ENCODE results near the gene SGSM2. TPM values are rescaled to one million over a fixed set of nuclear protein-coding genes. Genes with fewer than 3 reads are reported as not detected.

Gene SGSM2
- total RNA-seq, 1 experiment from 2014 or later, result 26.5 TPM

DNA sequence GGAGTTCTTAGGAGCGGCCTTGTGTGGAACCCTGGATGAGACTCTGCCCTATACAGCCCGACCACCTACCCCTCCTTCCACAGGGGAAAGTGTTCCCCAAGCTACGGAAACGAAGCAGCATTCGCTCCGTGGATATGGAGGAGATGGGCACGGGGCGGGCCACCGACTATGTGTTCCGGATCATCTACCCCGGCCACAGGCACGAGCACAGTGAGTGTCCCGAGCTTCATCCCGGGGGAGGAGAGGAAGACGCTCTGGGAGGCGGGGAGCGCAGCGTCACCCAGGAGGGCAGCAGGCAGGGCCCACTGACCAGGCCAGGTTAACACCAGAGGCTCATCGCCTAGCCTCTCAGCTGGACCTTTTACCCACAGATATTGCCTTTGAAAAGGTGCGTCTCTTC, 27.8 kb downstream of the SGSM2 start:
- ChIA-PET CTCF (interaction anchor here (0.6 to 1.3 kb wide), 2 partner anchors 42 to 51 kb away, joined by 3 to 4 read pairs; no protein-coding TSS in a partner anchor), POLR2A (interaction anchor here (0.8 kb wide), 1 partner anchor 34 kb away, joined by 4 read pairs; no protein-coding TSS in a partner anchor)
- Mint-ChIP-seq H3K4me1 (ENCODE audit: insufficient read depth, unreplicated experiment) (peaks cover 7% of the 10 kb centered on the region), H3K27me3 (ENCODE audit: insufficient read depth, unreplicated experiment) (no peaks in the 10 kb centered on the region), H3K4me3 (ENCODE audit: unreplicated experiment) (no peak overlapping the region), H3K9me3 (ENCODE audit: unreplicated experiment) (no peaks in the 10 kb centered on the region), H3K36me3 (ENCODE audit: insufficient read depth, unreplicated experiment) (peaks cover 42% of the 10 kb centered on the region), H3K27ac (ENCODE audit: low read depth, unreplicated experiment) (no peak overlapping the region)
- no TSS peak for BruUV-seq (replicated peaks)
- intact Hi-C loops (cut with micrococcal nuclease), result no loop called here
- DNase-seq (ENCODE audit: unreplicated experiment), result no peak
- TF ChIP-seq, protein P1, sequence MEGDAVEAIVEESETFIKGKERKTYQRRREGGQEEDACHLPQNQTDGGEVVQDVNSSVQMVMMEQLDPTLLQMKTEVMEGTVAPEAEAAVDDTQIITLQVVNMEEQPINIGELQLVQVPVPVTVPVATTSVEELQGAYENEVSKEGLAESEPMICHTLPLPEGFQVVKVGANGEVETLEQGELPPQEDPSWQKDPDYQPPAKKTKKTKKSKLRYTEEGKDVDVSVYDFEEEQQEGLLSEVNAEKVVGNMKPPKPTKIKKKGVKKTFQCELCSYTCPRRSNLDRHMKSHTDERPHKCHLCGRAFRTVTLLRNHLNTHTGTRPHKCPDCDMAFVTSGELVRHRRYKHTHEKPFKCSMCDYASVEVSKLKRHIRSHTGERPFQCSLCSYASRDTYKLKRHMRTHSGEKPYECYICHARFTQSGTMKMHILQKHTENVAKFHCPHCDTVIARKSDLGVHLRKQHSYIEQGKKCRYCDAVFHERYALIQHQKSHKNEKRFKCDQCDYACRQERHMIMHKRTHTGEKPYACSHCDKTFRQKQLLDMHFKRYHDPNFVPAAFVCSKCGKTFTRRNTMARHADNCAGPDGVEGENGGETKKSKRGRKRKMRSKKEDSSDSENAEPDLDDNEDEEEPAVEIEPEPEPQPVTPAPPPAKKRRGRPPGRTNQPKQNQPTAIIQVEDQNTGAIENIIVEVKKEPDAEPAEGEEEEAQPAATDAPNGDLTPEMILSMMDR (IDR thresholded peaks at IDR 0.05; ENCODE audit: unreplicated experiment), result no peak

DNA sequence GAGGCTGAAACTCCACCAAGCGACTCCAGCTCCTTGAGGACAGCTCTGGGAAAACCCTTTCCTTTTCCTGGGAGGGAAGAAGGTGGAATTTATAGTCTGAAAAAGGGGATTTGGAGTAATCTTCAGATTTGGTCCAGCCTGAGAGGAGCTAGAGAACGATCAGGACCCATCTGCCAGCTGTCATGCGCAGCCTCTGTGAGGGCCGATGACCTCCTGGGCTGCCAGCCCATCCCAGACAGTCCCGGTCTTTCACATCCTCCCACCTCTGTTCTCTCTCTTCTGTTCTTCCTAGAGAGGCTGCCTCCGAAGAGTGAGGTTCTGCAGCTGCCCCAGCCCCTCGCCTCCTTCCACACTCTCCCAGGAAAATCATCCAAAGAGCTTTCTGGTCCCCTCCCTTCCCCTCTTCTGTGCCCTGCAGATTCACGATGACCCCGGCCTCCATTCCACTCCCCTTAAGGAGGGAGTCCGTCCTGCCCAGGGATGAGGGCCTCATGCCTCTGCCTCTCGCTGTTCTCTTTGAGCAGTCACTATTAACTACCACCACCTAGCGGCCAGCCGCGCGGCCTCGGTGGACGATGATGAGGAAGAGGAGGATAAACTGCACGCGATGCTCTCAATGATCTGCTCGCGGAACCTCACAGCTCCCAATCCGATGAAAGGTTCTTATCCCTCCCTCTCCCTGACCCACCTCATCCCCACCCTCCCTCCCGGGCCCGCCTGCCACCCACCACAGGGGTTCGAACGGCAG, 29.6 kb downstream of the SGSM2 start:
- BruUV-seq (replicated peaks), result no TSS peak
- peaks cover 42% of the 10 kb centered on the region for H3K36me3 Mint-ChIP-seq (ENCODE audit: insufficient read depth, unreplicated experiment)
- ChIA-PET POLR2A (interaction anchor here (1.1 kb wide), 1 partner anchor 49 kb away, joined by 3 read pairs; no protein-coding TSS in a partner anchor), CTCF (interaction anchor here (0.6 to 5.5 kb wide), 4 partner anchors 13 to 49 kb away, joined by 3 to 43 read pairs (median 4); no protein-coding TSS in a partner anchor)
- TF ChIP-seq, protein P1 (IDR thresholded peaks at IDR 0.05; ENCODE audit: unreplicated experiment), result no peak
- H3K9me3 Mint-ChIP-seq (ENCODE audit: unreplicated experiment), result no peaks in the 10 kb centered on the region
- H3K27me3 Mint-ChIP-seq (ENCODE audit: insufficient read depth, unreplicated experiment), result no peaks in the 10 kb centered on the region
- no peak for DNase-seq (ENCODE audit: unreplicated experiment)
- no peak overlapping the region for H3K4me3 Mint-ChIP-seq (ENCODE audit: unreplicated experiment)
- intact Hi-C loops (cut with micrococcal nuclease), result no loop called here
- H3K27ac Mint-ChIP-seq (ENCODE audit: low read depth, unreplicated experiment), result no peak overlapping the region
- no peaks in the 10 kb centered on the region for H3K4me1 Mint-ChIP-seq (ENCODE audit: insufficient read depth, unreplicated experiment)

DNA sequence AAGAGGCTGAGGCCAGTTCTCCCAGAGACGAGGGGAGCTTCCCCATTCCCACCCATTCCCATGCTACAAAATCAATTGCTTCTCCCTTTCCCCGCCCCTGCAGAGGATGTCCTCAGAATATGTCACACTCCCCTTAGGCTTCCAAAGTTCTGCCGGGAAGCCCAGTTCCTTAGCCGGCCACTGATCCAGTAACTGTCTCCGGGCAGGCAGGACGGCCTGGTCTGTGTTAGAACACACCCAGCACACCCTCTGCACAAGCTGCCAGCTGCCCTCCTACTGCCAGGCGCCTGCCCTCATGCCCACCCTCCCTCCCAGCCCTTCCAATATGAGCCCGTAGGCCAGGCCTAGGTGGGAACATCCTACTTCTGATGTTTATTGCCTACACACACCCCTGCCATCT, 31.1 kb downstream of the SGSM2 start:
- POLR2A ChIA-PET, result interaction anchor here (1.1 kb wide), 1 partner anchor 15 kb away, joined by 4 read pairs; no protein-coding TSS in a partner anchor
- no peak for DNase-seq (ENCODE audit: unreplicated experiment)
- Mint-ChIP-seq H3K27me3 (ENCODE audit: insufficient read depth, unreplicated experiment) (no peaks in the 10 kb centered on the region), H3K4me3 (ENCODE audit: unreplicated experiment) (no peak overlapping the region), H3K27ac (ENCODE audit: low read depth, unreplicated experiment) (no peak overlapping the region), H3K4me1 (ENCODE audit: insufficient read depth, unreplicated experiment) (no peaks in the 10 kb centered on the region), H3K36me3 (ENCODE audit: insufficient read depth, unreplicated experiment) (peaks cover 33% of the 10 kb centered on the region), H3K9me3 (ENCODE audit: unreplicated experiment) (no peaks in the 10 kb centered on the region)
- BruUV-seq (replicated peaks), result no TSS peak
- CTCF ChIA-PET, result interaction anchor here (0.8 to 5.5 kb wide), 4 partner anchors 13 to 67 kb away, joined by 3 to 43 read pairs (median 4); no protein-coding TSS in a partner anchor
- intact Hi-C loops (cut with micrococcal nuclease), result no loop called here
- TF ChIP-seq, protein P1 (IDR thresholded peaks at IDR 0.05; ENCODE audit: unreplicated experiment), result no peak

DNA sequence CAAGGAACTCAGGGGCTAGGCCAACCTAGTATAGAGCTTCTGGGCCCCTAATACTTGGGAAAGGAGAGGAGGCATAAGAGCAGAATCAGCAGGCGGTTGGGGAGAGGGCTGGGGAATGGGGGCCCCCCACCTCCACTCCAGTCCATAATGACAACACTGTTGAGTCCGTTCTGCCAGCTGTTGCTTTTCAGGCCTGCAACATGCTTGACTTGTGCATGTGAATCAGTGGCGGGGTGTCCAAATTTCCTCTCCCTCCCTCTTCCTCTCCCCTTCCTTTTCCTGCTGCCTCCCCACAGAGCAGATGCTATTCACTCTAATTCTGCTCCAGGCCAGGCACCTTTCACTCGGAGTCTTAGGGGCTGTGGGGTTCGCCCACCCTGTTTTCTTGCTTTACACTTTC, 31.7 kb downstream of the SGSM2 start:
- TF ChIP-seq, protein P1 (IDR thresholded peaks at IDR 0.05; ENCODE audit: unreplicated experiment), result no peak
- Mint-ChIP-seq H3K27me3 (ENCODE audit: insufficient read depth, unreplicated experiment) (no peaks in the 10 kb centered on the region), H3K4me3 (ENCODE audit: unreplicated experiment) (no peak overlapping the region), H3K4me1 (ENCODE audit: insufficient read depth, unreplicated experiment) (no peaks in the 10 kb centered on the region), H3K36me3 (ENCODE audit: insufficient read depth, unreplicated experiment) (peaks cover 33% of the 10 kb centered on the region), H3K27ac (ENCODE audit: low read depth, unreplicated experiment) (no peak overlapping the region), H3K9me3 (ENCODE audit: unreplicated experiment) (no peaks in the 10 kb centered on the region)
- POLR2A ChIA-PET, result no interaction called here
- CTCF ChIA-PET, result interaction anchor here (0.6 to 5.5 kb wide), 6 partner anchors 8 to 66 kb away, joined by 3 to 43 read pairs (median 4); no protein-coding TSS in a partner anchor
- intact Hi-C loops (cut with micrococcal nuclease), result no loop called here
- no TSS peak for BruUV-seq (replicated peaks)
- DNase-seq (ENCODE audit: unreplicated experiment), result no peak

Data from MCF 10A (cell line).